Panc1 (cell line): ENCODE data around the gene STK39. TPM values are rescaled to one million over a fixed set of nuclear protein-coding genes. Genes with fewer than 3 reads are reported as not detected.

Source experiments
- ATAC-seq: fragments of 200-7000 bp; cut with Tn5 transposase; 2 replicates; pipeline ENCODE4 v1.9.1; 2020; ENCODE audit warnings: mild to moderate bottlenecking, moderate library complexity
- BruUV-seq: library from RNA; stranded (reverse); fragments of 400-500 nt; replicated peaks from 2 replicates; lab custom pipeline; 2021; lab: Mats Ljungman, UMichigan
- CTCF ChIA-PET: fragments of 300-600 bp; sonication (Branson Sonifier 250); formaldehyde crosslinking; loops from one replicate; lab custom pipeline; 2022; ENCODE audit warnings: antibody characterized with exemption; lab: Charles Lee
- POLR2A ChIA-PET: fragments of 300-600 bp; sonication (Branson Sonifier 250); formaldehyde crosslinking; loops from one replicate; lab custom pipeline; 2022; ENCODE audit warnings: antibody characterized with exemption; lab: Charles Lee
- DNase-seq: peaks from one replicate; pipeline ENCODE4 v3.0.0-alpha.2; 2010; ENCODE audit warnings: low read depth, low spot score
- H3K27ac ChIP-seq: 2 replicates; pipeline ENCODE4 v1.5.1; 2011; ENCODE audit warnings: mild to moderate bottlenecking, low read length, inconsistent platforms
- H3K27me3 ChIP-seq: fragments of 200-500 bp; sonication (Bioruptor generic); 2 replicates; pipeline ENCODE4 v1.6.0; 2014; ENCODE audit warnings: low read length, inconsistent platforms; ENCODE audit not compliant: control insufficient read depth, insufficient read depth
- H3K36me3 ChIP-seq: fragments of 200-500 bp; sonication (Bioruptor generic); 2 replicates; pipeline ENCODE4 v1.5.1; 2014; ENCODE audit warnings: inconsistent platforms, mild to moderate bottlenecking, low read length, moderate library complexity; ENCODE audit not compliant: control insufficient read depth, insufficient read depth
- H3K4me1 ChIP-seq: 2 replicates; pipeline ENCODE4 v1.5.1; 2011; ENCODE audit warnings: inconsistent platforms, mild to moderate bottlenecking, low read length, moderate library complexity; ENCODE audit not compliant: control insufficient read depth, insufficient read depth
- H3K4me3 ChIP-seq, 2 experiments: 2 replicates each; pipeline ENCODE4 v1.5.1; 2011 to 2012; ENCODE audit warnings: low read depth in 2 of 2, low read length in 2 of 2, mild to moderate bottlenecking in 2 of 2, inconsistent platforms in 1 of 2, moderate library complexity in 1 of 2
- H3K9me3 ChIP-seq: fragments of 200-500 bp; sonication (Bioruptor generic); 2 replicates; pipeline ENCODE4 v1.5.1; 2014; ENCODE audit warnings: low read depth, mild to moderate bottlenecking, inconsistent platforms, low read length, moderate library complexity; ENCODE audit not compliant: control insufficient read depth, insufficient read depth
- CTCF ChIP-seq: fragments of 450-650 bp; IDR thresholded peaks from 2 replicates; pipeline ENCODE4 v1.5.1; 2017; ENCODE audit warnings: mild to moderate bottlenecking
- POLR2AphosphoS5 ChIP-seq: IDR thresholded peaks from 2 replicates; pipeline ENCODE4 v1.6.1; 2012; ENCODE audit warnings: mild to moderate bottlenecking, low read depth, low read length, moderate library complexity
- SIN3A ChIP-seq: IDR thresholded peaks from 2 replicates; pipeline ENCODE4 v1.6.1; 2012; ENCODE audit warnings: low read depth, mild to moderate bottlenecking, low read length, moderate library complexity, borderline replicate concordance; ENCODE audit not compliant: insufficient read depth
- TCF7L2 ChIP-seq: IDR thresholded peaks from 2 replicates; pipeline ENCODE4 v1.6.1; 2011; ENCODE audit warnings: mild to moderate bottlenecking, low read depth, low read length, inconsistent platforms
- in situ Hi-C: cut with HindIII; loops from 2 replicates; pipeline ENCODE4 v1.10.0; 2016; ENCODE audit warnings: low sequenced_read_pairs, low pct_unique_long_range_greater_than_20kb
- intact Hi-C: fragments of 100-400 bp; cut with micrococcal nuclease; formaldehyde crosslinking; loops from one replicate; pipeline ENCODE4 v1.10.0; 2022; ENCODE audit not compliant: unreplicated experiment
- total RNA-seq: library from RNA; stranded (reverse); gene quantifications from one replicate; pipeline ENCODE4 v1.2.1, GENCODE V29; 2021; ENCODE audit not compliant: unreplicated experiment
- TF ChIP-seq, protein P1 (sequence below), 2 experiments: IDR thresholded peaks; 2 replicates each; pipeline ENCODE4 v1.6.1; 2011 to 2012; ENCODE audit warnings: low read depth in 2 of 2, control low read depth in 1 of 2, low read length in 1 of 2, mild to moderate bottlenecking in 1 of 2, moderate library complexity in 1 of 2; ENCODE audit not compliant: insufficient read depth in 1 of 2

Gene STK39
- total RNA-seq, 1 experiment from 2014 or later = 14.0 TPM

- H3K27me3 ChIP-seq = no peaks in the 10 kb centered on the region
- no peaks in the 10 kb centered on the region for H3K9me3 ChIP-seq
- no peaks in the 10 kb centered on the region for H3K36me3 ChIP-seq
- no peaks in the 10 kb centered on the region for H3K4me1 ChIP-seq
- in situ Hi-C loops = no loop called here
- BruUV-seq = no TSS peak
- TF ChIP-seq TCF7L2 = no peak
- TF ChIP-seq, protein P1, sequence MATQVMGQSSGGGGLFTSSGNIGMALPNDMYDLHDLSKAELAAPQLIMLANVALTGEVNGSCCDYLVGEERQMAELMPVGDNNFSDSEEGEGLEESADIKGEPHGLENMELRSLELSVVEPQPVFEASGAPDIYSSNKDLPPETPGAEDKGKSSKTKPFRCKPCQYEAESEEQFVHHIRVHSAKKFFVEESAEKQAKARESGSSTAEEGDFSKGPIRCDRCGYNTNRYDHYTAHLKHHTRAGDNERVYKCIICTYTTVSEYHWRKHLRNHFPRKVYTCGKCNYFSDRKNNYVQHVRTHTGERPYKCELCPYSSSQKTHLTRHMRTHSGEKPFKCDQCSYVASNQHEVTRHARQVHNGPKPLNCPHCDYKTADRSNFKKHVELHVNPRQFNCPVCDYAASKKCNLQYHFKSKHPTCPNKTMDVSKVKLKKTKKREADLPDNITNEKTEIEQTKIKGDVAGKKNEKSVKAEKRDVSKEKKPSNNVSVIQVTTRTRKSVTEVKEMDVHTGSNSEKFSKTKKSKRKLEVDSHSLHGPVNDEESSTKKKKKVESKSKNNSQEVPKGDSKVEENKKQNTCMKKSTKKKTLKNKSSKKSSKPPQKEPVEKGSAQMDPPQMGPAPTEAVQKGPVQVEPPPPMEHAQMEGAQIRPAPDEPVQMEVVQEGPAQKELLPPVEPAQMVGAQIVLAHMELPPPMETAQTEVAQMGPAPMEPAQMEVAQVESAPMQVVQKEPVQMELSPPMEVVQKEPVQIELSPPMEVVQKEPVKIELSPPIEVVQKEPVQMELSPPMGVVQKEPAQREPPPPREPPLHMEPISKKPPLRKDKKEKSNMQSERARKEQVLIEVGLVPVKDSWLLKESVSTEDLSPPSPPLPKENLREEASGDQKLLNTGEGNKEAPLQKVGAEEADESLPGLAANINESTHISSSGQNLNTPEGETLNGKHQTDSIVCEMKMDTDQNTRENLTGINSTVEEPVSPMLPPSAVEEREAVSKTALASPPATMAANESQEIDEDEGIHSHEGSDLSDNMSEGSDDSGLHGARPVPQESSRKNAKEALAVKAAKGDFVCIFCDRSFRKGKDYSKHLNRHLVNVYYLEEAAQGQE (IDR thresholded peaks at IDR 0.05; ENCODE audit: insufficient read depth in 1 of 2, low read depth in 2 of 2, low read length in 1 of 2) = no peak
- TF ChIP-seq SIN3A = no peak
- TF ChIP-seq CTCF = no peak
- TF ChIP-seq POLR2AphosphoS5 = no peak
- ChIA-PET CTCF (no interaction called here), POLR2A (no interaction called here)
- no peak overlapping the region for H3K4me3 ChIP-seq
- H3K27ac ChIP-seq = no peak overlapping the region
- DNase-seq (no peak), ATAC-seq (no peak)
- intact Hi-C loops = no loop called here
Observed at GRCh38 chr2:168145011-168145410, 102.4 kb downstream of the STK39 start.

DNA sequence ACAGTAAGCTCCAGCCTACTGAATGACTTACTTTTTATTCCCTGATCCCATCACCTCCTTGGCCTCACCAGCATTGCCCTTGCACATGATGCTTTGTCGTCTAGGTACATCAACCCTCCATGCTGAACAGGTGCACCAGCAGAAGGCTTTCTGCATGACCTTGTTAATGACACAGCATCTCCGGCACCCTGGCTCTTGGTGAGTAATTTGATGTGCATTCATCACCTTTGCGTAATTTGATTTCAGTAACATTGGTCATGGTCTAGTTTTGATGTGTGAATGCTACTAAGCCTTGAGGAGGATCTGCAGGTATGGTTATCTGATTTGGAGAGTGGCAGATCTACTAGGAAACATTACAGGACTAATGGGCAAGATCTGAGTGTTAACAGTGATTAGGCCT is 103.6 kb downstream of the STK39 start:
- no peak overlapping the region for H3K27ac ChIP-seq
- no peak overlapping the region for H3K4me3 ChIP-seq
- CTCF ChIA-PET = no interaction called here
- TF ChIP-seq POLR2AphosphoS5 (no peak), CTCF (no peak), SIN3A (no peak), TCF7L2 (no peak)
- TF ChIP-seq, protein P1 (IDR thresholded peaks at IDR 0.05; ENCODE audit: insufficient read depth in 1 of 2, low read depth in 2 of 2, low read length in 1 of 2) = no peak
- DNase-seq (no peak), ATAC-seq (no peak)
- in situ Hi-C loops (no loop called here), intact Hi-C loops (no loop called here)
- no peaks in the 10 kb centered on the region for H3K9me3 ChIP-seq
- no TSS peak for BruUV-seq
- H3K27me3 ChIP-seq = no peaks in the 10 kb centered on the region
- no peaks in the 10 kb centered on the region for H3K4me1 ChIP-seq
- POLR2A ChIA-PET = no interaction called here
- no peaks in the 10 kb centered on the region for H3K36me3 ChIP-seq
